Amniotic epithelial cell (primary cell): ENCODE data around the gene CNFN.
A peak's percentile ranks its signal among the peaks of the same experiment; 100 is the strongest.

Source experiments
- DNase-seq: peaks from one replicate; pipeline ENCODE4 v3.0.0-alpha.2; 2010; ENCODE audit warnings: low read depth

Gene CNFN, protein sequence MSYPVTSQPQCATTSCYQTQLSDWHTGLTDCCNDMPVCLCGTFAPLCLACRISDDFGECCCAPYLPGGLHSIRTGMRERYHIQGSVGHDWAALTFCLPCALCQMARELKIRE

DNA sequence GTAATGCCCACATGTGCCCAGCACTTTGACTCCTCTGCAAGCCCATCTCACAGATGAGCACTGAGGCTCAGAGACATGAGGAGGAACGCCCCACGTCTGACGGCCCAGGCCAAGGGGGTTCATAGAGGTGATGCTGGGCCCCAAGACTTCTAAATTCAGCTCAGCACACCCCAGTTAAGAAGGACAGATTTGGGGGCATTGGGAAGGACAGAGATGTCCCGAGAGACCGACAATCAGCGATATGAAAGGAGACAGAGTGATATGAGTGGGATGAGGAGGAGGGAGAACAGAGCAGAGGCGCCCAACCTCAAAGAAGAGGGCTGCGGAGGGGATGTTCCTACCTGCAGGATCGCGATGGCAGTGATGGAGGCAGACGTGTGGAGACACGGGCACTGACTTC lies at the start of gene CNFN:
CNFN (minus strand) TSS at position 399 of the 400 bp plus-strand sequence. CDS start 1,260 bp downstream, outside the sequence.
- DNase-seq = no peak

DNA sequence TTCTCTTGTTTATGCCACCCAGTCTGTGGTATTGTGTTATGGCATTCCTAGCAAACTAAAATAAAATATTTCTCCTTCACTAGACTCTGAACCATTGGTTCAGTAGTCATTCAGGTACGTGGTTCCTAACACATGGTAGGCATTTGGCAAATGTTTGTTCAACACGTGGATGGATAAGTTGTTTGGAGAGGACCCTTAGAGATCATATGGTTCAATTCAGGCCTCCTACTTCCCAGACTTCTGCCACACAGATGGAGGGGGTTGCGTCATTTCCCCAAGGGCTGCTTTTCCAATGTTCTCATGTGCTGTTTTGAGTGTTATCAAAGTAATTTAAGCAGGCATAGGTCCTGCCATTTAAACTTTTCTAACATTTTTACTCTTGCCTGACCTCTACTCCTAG lies 45.9 kb upstream of the CNFN start:
- DNase-seq = peak; percentile 40

DNA sequence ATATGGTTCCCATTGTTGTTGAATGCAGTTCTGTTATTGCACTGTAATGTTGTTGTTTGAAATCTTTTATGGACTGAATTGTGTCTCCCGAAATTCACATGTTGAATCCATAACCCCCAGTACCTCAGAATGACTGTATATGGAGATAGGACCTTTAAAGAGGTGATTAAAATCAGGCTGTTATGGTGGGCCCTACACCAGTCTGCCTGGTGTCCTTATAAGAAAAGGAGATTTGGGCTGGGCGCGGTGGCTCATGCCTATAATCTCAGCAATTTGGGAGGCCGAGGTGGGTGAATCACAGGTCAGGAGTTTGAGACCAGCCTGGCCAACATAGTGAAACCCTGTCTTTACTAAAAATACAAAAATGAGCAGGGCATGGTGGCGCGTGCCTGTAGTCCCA lies 45.2 kb upstream of the CNFN start:
- DNase-seq = no peak

DNA sequence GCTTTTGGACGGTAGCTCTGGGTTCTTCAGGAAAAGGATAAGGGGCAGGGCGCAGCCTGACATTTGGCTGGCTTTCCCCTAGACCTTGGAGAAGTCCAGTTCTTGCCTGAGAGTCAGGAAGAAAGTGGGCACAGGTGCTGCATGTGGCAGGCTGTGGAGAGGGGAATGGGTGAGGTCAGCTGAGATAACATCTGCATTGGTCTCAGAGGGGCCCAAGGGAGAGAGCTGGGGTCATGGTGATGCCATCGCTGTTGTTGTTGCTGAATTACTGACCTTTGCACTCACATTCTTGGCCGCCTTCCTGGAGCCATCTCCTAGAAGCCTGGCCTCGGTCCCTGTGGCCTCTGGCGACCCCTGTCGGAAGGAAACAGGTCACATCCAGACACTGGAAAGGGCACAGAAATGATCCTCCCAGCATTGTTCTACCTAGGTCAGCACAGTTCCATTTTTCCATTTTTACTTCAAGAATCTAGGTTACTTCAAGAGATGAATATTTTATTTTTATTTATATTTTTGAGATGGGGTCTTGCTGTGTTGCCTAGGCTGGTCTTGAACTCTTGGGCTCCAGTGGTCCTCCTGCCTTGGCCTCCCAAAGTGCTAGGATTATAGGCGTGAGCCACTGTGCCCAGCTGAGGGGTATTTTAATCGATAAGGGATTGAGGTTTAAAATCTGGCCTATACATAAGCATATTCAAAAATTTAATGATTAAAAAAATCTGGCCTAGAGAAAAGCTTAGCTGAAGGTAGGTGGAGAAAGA lies 43.6 kb upstream of the CNFN start:
- DNase-seq = peak; percentile 81

DNA sequence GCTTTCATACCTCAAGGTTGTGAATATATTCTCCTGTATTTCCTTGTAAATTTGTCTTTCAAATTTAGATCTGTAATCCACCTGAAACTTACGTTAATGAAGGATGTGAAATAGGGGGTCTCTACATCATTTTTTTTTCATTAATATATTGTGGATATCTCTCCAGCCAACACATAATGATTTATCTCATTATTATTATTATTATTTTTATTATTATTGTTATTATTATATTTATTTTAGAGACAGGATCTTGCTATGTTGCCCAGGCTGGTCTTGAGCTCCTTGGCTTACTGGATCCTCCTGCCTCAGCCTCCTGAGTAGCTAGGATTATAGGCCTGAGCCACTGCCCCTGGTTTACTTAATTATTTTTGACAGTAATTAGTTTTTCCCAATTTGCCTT lies 41.4 kb upstream of the CNFN start:
- DNase-seq = no peak

DNA sequence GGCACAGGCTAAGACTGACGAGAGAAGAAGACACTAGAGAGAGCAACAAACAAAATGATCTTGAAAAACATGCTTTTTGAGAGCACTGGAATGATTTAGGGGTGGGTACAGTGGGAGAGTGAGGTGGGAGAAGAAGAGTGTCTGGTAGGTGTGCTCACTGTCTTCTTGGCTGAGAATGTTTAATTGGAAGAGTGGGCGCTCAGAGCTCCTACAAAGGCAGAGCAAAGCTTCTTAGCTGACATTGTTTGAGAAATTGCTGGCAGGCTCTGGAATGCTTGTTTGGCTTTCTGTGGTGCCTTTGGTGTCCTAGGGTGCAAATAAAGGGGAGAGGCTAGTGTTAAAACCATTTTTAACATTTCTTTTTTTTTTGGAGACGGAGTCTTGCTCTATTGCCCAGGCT lies 38.6 kb upstream of the CNFN start:
- no peak for DNase-seq

DNA sequence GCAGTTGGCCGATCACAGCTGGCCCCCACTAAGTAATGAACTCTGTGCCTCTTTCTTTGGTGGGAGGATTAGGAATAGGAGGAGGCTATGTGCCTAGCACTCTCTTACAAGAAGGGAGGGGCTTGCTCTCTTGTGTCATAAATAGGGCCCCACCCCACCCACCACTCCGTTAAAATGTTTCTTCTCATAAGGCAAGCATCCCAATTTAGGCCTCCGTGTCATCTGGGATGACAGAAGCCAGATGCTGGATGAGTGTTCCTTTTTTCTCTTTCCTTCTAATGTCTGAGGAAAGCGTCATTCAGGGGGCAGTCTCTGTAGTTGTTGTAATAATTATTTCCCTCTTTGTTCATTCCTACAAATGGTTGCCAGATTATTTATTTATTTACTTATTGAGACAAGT lies 37.2 kb upstream of the CNFN start, which contains the start of gene LIPE:
LIPE (minus strand) TSS at position 76 of the 400 bp plus-strand sequence. CDS start 239 bp downstream, outside the sequence.
- peak; percentile 58 for DNase-seq

DNA sequence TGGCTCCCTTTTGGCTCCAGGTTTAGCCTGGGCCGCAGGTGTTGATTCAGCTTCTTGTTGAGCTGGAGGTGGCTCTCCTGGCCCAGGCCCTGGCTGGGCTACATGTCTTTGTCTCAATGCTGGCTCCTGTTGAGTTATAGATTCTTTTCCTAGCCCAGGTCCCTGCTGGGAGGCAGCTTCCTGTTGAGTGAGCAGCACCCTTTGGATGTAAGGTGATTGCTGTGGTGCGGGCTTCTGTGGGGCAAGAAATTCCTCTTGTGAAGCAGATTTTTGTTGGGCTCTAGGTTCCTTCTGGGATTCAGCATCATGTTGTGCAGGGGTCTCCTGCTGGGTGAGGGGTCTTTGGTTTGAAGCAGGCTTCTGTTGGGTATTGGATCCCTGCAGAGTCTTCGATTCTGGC lies 36.5 kb upstream of the CNFN start:
- no peak for DNase-seq

DNA sequence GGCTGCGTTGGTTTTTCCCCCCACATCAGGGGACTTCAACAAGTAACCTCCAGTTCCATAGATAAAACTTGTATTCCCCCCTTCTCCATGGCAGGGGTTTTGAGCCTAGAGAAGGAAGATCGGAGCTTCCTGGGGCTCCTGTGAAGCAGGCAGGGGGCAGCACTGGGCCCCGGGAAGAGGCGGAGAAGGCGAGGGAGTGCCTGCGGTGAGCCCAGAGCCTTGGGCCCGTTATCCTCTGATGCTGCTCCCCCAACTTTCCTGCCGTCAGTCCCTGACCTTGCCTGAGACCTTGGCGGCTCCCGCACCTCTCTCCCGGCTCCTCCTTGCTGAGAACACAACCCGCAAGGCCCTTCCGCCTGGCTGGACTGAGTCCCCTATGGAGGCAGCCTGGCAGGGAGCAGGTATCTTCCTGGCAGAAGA lies 34.6 kb upstream of the CNFN start:
- DNase-seq = peak; percentile 35

DNA sequence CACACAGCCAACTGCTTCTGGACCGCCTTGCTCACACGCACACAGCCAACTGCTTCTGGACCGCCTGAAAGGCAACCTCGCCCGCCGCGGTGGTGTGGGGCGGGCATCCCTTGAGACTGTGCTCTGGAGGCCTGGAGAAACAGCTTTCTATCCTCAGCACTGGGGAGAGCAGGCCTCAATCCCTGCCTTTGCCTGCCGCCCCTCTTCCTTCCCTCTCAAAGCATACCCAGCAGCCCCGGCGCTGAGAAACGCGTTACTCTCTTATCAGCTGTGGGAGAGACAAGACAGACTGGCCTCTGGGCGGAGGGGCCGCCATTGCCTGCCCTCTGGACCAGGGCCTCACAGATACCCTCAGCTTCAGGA lies 34.2 kb upstream of the CNFN start:
- DNase-seq = peak; percentile 16

DNA sequence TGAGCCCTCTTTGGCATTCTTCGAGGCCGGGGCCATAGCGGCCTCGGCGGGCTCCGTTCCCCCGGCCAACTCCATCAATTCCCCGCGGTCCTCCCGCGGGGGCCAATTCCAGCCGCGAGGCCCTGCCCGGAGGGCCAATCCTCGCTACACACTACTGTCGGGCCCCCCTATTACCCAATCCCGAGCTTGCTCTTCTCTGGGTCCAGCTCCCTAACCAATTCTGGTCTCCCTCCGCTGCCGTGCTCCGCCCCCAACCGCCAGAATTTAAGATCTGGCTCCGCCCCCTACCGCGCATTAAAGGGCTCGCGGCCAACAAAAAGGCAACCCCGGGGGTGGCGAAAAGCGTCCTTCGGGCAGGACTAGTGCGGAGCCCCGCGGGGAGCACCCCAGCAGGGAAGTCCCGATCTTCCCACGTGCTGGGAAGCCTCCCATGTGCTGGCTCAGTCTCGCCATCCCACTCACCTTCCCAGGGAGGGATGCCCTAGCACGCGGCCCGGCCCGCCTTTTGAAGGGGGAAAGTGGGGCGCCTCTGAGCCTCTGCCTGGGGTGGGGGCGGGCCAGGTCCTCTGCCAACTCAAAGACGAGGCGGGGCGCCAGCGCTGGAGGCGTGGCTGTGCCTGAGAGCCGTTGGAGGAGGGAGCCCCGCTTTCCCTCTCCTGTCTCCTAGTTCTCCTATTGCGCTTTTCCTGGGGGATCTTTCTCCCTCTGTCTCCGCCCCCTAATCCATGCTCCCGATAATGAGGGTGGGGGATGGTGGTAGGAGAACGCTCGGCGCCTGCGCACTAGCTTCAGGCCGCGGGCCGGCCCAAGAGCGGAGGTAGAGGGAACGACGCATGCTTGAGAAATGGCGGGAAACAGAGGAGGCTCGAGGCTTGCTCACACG lies 33.6 kb upstream of the CNFN start:
- peak; percentile 95 for DNase-seq

DNA sequence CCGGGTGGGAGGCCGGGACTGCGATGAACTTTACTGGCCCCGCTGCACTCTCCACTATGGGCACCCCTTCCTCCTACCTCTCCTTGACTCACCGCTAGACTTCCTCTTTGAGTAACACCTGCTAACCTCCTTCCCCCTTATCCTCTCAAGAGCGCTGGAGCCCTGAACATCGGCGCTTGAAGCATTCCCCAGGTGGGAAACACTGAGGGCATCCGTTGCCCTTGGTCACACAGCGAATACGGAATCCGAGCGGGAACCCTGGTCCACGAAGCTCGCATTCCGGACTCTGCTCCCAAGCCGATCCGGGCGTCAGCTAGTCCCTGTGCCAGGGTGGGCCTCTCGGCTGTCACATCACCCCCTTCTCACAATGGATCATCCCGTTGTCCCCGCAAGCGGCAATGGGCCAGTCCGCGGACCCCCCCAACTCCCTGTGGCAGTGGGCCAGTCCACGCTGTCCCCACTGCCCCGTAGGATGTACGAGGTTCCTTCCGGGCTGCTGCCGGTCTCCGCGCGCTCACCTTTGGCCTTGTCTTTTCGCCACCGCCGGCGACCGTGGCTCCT lies 32.9 kb upstream of the CNFN start:
- DNase-seq = no peak

DNA sequence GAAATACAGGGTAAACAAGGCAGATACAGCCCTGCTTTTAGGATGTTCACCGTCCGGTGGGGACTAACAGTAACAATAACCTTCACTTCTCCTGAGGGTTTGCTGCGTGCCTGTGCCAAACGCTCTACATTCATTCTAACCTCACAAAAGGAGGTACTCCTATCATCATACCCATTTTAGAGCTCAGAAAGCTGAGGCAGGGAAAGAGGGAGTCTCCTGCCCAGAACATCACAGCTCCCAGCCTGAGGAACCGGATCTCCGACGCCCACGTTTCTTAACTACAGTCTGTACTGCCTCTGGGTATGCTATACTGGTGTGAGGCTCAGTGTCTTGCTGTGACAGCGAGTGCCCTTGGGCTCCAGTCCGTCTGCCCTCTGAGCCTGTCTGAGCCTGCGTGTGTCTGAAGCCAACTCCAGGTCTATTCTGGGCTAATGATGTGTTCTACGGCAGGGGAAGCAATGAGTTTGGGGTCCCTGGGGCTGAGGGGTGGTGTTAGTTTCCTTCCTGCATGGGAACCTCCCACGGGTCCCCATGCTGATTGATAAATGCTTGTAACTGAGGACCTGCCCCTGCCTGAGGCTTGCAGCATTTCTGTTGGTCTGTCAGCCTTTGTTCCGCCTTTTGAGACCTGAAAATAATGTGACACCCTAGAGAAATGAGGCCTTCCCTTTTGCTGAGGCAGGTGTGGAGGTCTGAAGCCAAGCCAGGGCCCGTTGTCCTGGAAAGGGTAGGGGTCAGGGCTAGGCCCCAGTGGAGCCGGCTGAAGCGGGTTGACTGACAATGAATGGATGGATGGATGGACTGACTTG lies 32.2 kb upstream of the CNFN start:
- DNase-seq = no peak

DNA sequence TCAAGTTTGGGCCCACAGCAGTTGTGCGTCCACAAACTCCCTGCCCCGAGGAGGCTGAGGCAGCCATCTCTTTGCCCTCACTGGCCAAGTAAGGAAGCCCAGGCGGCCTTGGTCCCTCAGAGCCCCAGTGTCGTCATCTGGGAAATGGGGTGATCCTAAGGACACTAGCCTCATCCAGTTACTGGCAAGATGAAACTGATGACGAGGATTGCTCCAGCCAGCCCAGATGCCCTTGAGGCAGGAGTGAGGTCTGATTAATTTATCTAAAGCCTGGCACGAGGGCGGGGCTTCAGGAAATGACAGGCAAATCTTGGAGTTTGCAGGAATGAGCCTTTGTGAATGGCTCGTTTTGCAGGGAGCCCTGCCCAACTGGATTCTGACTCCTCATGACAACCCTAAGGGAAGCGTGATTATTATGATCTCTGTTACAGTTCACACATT lies 31.5 kb upstream of the CNFN start:
- peak; percentile 42 for DNase-seq

DNA sequence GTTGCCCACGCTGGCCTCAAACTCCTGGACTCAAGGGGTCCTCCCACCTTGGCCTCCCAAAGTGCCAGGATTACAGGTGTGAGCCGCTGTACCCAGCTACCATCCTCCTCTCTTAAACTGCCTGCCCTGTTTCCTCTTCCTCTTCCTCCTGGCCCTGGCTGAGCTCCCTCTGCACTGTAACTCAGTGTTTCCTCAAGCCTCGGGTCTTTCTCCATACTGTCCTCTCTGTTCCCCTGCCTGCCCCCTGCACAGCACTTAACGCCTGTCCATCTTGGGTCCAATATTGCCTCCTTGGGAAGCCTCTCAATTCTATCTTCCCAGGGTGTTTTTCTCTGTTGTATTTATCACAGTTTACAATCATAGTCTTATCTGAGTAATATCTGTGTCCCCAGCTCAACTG lies 31.0 kb upstream of the CNFN start:
- DNase-seq = no peak

DNA sequence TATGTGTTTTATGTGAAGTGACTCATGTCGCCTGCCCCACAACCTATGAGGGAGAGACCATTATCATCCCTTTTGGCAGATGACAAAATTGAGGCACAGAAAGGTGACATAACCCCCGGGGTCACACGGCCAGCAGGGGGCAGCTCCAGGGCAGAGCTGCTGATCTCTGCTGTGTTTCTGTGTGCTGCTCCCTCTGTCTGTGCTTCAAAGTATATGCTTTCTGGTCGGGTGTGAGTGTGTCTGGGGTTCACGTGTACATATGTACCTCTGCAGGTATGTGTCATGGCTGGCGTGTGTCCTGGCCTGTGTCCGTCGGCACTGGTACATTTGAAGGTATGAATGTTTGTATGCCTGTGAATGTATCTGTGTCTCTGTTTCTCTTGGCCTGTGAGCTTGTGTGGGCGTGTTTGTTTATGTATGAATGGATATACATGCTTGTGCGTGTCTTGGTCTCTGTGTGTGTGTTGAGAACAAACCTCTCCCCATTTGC lies 30.0 kb upstream of the CNFN start:
- peak; percentile 56 for DNase-seq

DNA sequence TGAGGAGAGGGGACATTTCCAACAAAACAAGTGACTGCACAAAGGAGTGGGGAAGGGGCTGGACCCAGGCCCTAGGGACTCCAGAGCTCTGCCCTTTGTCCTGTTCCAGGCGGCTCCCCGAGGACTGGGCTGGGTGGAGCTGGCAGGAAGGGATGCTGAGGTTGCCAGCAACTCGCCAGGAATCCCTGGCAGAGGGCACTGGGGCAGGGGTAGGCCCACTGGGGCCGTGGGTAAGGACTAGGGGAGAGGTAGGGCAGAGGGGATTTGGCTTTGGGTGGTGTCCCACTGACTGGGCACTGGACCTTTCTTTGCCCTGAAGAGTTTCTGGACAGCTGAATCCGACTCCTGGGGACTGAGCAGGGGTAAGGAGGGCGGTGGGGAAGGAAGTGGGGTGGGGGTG lies 29.2 kb upstream of the CNFN start:
- no peak for DNase-seq

DNA sequence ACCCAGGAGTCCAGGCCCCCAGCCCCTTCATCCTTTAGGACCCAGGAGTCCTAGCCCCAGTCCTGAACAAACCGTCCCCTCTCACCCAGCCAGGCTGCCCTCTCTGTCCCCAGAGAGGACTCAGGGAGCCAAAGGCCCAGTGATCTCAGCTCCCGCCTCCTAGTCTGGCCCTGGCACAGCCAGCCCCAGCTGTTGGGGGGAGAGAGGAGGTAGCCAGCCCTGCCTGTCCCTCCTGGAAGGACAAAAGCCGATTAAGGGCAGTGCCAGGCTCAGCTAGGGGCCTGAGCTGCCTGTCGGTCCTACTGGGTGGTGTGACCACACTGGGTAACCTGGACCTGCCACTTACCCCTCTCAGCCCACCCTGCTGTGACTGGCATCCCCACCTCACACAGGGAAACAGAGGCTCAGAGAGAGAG lies 22.6 kb upstream of the CNFN start:
- no peak for DNase-seq

DNA sequence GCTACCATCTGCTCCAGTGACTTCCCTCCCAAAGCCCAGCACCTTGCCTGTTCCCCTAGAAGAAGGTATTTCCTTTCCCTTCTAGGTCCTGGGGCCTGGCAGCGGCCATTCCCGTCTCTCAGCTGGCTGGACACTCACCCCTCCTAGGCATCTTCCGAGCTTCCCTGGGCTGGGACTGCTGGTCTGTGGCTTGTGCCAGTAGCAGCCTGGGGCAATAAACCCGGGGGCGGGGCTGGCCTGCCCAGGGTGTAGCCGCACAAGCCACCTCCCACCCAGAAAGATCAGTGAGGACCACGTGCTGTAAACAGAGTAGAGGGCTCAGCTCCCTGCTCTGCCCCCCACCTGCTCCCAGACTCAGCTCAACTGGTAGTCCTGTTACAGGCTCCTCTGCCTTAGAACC lies 22.1 kb upstream of the CNFN start:
- DNase-seq = no peak

DNA sequence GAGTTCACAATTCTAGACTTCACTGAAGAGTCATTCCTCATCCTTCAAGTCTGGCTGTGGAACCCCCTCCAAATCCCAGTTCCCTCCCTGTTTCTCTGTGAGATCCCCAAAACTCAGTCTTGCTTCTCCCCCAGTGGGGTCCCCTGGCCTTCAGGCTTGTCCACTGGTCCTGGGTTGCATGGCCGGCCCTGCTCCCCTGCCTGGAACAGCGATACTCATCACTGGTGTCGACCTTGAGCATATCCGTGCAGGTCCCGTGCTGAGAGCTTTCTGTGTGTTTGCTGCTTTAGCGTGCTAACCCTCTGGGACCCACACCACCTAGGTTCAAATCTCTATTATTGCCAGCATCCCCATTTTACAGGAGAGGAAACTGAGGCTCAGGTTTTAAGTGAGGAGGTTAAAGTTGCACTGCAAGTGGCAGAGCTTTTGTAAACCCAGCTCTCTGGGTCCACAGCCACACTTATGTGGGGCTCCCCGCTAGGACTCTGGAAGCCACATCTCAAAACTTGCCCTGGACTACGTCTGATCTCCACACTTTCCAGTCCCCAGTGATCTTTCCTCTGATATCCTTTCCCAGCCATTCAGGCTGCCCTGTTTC lies 21.6 kb upstream of the CNFN start:
- DNase-seq = no peak

DNA sequence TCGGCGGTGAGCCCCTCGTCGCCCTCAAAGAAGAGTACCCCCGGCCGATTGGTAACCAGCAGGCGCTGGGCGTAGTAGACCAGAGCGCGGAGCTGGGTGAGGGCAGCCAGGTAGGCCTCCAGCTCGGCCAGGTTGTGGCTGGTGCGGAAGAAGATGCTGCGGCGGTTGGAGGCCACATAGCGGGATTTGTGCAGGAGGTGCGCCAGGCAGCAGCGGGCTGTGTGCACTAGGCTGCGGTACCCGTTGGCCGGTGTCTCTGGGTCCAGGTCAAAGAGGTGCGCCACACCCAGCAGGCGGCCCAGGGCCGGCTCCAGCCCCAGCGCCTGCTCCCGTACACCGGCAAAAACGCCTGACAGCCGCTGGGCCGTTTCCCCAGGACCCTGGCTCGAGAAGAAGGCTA lies 20.3 kb upstream of the CNFN start:
- DNase-seq = no peak
